ENCODE data around the gene RDH13.
"Not testable (repeated sequence)": the region's sequence is repeated elsewhere in the genome, so short reads cannot be mapped to it uniquely, and the experiment has no call there.

Gene RDH13

GRCh38 chr19:55077106-55077505 is 14.2 kb upstream of the RDH13 start:
- no peak for DNase-seq (ENCODE audit: low spot score)

- DNase-seq (ENCODE audit: low spot score) = no peak
These were observed 13.4 kb upstream of the RDH13 start for GRCh38 chr19:55076321-55076720.

DNA sequence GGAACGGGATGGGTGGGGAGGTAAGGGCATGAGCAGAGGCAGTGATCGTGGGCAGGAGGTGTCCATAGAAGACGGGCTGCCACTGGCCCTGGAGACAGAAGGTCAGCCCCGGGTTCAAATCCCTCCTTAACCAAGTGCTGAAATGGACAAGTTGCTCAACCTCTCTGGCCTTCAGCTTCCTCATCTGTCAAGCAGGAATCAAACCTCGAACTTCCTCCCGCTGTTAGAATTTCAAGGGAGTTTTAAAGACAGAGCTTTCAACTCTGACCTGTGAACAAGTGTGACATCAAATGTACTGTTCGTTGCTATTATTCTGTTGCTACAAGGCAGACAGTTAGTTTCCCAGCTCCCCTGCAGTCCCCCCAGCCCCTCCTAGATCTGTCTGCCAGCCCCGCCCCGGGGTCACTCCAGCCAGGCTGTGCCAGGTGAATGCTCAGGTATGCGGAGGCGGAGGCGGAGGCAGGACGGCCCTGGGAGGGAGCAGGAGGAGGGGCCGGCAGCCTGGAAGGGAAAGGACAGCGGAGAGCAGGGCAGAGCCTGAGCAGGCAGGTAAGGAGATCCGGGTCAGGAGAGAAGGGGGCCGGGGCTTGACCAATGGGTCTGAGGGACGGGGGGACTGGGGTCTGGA is 12.5 kb upstream of the RDH13 start, which contains the start of gene EPS8L1:
Gene EPS8L1 (plus strand): TSS at position 499 of the 628 bp plus-strand sequence. CDS start 576 bp downstream, outside the sequence.
- no peak for DNase-seq (ENCODE audit: low spot score)

- DNase-seq (ENCODE audit: low spot score) = no peak
These were observed 9.0 kb upstream of the RDH13 start for GRCh38 chr19:55071913-55072312.

- no peak for DNase-seq (ENCODE audit: low spot score)
These were observed 8.2 kb upstream of the RDH13 start for GRCh38 chr19:55071129-55071502.

DNA sequence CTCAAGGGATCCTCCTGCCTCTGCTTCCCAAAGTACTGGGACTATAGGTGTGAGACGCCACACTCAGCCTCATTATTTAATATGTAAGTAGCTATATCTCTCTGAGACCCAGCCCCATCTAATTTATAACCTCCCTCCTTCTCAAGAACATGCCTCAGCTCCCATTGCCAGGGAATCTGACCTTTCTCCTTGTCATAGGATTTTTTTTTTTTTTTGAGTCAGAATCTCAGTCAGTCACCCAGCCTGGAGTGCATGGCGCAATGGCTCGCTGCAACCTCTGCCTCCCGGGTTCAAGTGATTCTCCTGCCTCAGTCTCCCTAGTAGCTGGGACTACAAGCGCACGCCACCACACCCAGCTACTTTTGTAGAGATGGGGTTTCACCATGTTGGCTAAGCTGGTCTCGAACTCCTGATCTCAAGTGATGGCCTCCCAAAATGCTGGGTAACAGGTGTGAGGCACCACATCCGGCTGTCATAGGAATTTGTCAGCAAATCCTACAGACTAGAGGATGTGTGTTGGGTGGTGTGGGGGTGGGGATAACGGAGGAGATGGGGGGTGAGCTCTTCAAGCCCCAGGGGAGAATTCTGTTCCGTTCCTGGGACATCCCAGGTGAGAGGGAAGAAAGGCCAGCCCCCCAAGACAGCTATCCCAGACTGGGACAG is 7.6 kb upstream of the RDH13 start:
- DNase-seq (ENCODE audit: low spot score) = no peak

DNA sequence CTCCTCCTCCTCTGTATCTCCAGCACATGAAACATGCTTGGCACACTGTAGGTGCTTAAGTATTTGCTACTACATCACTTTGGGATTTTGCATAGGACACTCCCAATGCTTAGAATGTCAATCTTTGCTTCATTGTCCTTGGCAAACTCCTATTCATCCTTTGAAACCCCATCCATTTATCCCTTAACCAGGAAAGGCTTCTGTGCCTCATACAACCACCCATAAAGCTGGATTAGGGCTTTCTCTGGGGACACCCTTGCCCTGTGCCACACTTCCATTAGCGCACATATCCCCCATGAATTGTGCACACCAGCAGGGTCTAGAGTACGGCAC is 6.9 kb upstream of the RDH13 start:
- DNase-seq (ENCODE audit: low spot score) = no peak

GRCh38 chr19:55068950-55069864 is 6.3 kb upstream of the RDH13 start:
- DNase-seq (ENCODE audit: low spot score) = no peak

GRCh38 chr19:55067869-55068268 is 4.9 kb upstream of the RDH13 start:
- DNase-seq (ENCODE audit: low spot score) = no peak

GRCh38 chr19:55066107-55066709 is 3.3 kb upstream of the RDH13 start:
- DNase-seq (ENCODE audit: low spot score) = no peak

- not testable (repeated sequence) for DNase-seq (ENCODE audit: low spot score)
These were observed 2.6 kb upstream of the RDH13 start for GRCh38 chr19:55065516-55065915.

DNA sequence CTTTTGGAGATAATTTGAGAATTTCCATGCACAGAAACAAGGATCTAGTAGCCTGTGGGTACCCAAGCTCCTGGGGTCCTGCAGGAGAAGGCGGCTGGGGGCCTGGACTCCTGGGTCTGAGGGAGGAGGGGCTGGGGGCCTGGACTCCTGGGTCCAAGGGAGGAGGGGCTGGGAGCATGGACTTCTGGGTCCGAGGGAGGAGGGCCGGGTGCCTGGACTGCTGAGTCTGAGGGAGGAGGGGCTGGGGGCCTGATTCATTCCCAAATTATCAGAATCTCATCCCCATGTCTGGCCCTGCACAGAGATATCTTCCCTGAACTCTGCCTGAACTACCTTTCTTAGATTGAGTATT is 520 bp upstream of the RDH13 start:
- DNase-seq (ENCODE audit: low spot score) = no peak

GRCh38 chr19:55060287-55060686 is 2.7 kb downstream of the RDH13 start:
- DNase-seq (ENCODE audit: low spot score) = not testable (repeated sequence)

DNA sequence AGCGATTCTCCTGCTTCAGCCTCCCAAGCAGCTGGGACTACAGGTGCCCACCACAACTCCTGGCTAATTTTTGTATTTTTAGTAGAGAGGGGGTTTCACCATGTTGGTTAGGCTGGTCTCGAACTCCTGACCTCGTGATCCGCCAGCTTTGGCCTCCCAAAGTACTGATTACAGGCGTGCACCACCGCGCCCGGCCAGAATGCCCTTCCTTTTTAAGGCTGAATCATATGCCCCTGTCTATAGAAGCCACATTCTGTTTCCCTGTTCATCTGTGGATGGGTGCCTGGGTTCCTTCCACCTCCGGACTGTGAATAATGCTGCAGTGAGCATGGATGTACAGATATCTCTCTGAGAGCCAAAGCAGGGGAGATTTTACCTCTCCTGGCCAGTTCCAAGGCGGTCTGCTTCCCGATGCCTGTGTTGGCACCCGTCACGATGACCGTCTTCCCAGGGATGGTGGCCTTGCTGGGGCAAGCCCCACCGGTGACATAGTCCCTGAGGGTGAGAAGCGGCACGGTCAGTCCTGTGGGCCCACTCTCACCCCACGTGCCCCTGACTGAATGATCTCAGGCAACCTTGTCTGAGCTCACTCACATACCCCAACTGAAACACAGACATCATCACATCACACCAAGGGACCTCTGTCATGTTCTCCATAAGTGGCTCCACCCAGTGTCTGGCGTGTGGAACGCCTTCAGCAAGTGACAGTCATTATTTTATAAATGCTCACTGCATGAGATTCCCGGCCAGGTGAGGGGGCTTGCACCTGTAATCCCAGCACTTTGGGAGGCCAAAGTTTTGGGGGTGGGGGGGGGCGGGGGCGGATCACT is 4.0 kb downstream of the RDH13 start:
- no peak for DNase-seq (ENCODE audit: low spot score)

DNA sequence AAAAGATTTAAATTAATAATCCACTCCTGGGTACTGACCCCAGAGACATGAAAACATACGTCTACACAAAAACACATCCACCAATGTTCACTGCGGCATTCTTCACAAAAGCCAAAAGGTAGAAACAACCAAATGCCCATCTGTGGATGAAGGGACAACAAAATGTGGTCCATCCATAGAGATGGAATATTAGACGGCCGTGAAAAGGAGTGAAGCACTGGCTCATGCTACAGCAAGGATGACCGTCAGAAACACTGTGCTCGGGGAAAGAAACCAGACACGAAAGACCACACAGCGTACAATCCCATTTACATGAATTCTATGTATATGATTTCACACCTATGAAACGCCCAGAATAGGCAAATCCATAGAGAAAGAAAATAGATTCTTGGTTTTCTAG is 6.1 kb downstream of the RDH13 start:
- DNase-seq (ENCODE audit: low spot score) = no peak

DNA sequence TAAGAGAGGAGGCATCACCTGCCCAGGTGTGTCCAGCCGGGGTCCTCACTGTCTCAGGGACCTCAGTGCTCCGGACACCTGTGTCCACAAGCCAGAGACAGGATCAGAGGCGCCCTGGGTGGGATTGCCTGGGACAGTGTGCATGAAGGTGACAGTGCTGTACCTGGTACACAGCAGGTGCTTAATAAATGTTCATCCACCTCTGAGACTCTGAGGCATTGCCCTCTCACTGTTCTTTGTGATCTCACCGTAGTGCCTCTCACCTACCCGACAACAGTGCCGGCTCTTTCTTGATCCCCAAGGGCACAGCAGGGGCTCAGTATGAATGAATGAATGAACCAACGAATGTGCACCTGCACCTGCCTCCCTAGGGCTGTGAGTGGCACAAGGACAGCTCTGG is 9.2 kb downstream of the RDH13 start:
- no peak for DNase-seq (ENCODE audit: low spot score)

DNA sequence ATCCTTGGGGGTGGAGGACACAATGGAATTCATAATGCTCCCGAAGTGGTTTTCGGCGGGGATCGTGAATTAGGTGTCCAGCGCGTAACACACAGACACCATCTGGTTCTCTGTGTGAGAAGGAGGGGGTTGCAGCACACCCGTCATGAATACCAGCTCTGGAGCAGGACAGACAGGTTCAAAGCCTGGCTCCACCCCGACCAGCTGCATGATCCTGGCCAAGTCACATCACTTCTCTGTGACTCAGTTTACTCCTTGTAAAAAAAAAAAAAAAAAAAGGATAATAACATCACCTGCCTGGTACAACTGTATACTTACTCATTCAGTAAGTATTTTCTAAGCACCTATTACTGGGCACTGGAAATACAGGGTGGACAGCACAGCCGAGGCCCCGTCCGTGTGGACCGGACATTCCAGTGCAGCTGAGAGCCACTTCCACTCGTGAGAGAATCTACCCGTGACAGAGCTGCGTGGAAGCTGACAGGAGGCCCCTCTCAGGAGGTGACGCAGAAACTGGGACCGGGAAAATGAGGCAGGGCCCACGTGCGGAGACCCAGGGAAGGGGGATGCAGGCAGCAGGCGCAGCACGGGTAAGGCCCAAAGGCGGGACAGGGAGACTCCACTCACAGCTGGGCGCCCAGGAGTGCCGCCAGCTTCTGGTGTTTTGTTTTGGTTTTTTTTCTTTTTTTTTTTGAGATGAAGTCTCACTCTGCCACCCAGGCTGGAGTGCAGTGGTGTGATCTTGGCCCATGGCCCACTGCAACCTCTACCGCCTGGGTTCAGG is 12.0 kb downstream of the RDH13 start:
- no peak for DNase-seq (ENCODE audit: low spot score)

- DNase-seq (ENCODE audit: low spot score) = no peak
These were observed 14.5 kb downstream of the RDH13 start for GRCh38 chr19:55048446-55048845.

- DNase-seq (ENCODE audit: low spot score) = no peak
These were observed 15.0 kb downstream of the RDH13 start for GRCh38 chr19:55047951-55048350.

DNA sequence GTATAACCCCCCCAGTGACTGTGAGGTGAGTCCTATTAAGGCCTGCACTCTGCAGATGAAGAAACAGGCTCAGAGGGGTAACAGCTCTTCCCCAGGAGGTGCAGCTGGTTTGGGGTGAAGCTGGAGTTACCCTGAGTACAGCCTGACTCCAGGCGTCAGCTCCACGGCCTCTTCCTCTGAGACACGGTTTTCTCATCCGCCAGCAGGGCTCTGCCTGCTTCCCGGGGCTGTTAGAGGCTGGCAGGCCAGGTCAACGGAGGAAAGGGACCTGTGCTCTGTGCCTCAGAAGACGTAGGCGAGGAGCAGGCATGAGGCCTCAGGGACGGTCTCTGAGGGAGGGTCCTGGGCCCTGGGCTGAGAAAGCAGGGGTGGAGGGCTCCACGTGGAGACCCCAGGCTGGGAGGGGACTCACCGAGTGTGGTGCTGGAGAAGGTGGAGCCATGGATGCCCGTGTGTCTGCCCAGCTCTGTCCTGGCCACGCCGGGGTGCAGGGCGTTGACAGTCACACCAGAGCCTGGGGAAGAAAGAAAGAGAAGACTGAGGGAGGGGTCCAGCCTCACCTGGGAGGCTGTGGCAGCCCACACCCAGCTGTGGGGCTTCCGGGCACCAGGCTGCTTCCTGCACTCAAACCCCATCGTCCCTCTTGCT is 15.8 kb downstream of the RDH13 start:
- no peak for DNase-seq (ENCODE audit: low spot score)
